NCI-H187 treated with DMSO at 0.1 percent for 48 hours (cell line): ENCODE data around the gene ARPC4.
"Not testable (repeated sequence)": the region's sequence is repeated elsewhere in the genome, so short reads cannot be mapped to it uniquely, and the experiment has no call there.

Experiments used
- DNase-seq: peaks from one replicate; lab custom pipeline; 2025; lab: John Stamatoyannopoulos, UW

The ARPC4 gene

DNA sequence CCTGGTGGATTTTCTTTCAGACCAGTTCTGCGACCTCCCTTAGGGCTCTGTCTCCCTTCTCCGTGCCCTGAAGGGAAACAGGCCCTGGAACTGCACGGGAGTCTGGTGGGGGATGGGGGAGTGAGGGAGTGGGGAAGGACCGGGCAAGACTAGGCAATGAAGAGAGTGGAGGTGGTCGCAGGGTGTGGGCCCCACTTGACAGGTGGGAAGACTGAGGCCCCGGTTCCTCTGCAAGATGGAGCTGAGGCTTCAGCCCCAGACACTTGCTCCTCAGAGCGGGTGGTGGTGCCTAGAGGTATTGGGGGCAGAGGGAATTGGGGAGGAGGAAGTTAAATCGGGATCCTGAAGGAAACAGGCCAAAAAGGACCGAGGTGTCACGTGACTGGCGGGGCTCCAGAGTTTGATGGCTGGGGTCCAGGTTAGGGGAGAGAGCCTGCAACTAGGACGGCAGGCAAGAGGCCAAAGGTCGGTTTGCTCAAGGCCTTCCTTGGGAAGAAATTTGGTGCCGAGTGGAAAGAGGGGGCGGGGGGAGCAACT, 22.5 kb upstream of the ARPC4 start:
- no peak for DNase-seq

DNA sequence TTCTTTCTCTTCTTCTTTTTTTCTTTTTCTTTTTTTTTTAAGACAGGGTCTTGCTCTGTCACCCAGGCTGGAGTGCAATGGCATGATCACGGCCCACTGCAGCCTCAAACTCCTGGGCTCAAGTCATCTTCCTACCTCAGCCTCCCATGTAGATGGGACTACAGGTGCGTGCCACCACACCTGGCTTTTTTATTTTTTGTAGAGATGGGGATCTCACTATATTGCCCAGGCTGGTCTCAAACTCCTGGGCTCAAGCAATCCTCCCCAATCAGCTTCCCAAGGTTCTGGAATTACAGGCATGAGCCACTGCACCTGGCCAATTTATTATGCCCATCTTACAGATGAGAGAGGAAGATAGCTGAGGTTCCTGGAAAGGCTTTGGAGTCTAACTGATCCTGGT, 21.9 kb upstream of the ARPC4 start:
- not testable (repeated sequence) for DNase-seq

DNA sequence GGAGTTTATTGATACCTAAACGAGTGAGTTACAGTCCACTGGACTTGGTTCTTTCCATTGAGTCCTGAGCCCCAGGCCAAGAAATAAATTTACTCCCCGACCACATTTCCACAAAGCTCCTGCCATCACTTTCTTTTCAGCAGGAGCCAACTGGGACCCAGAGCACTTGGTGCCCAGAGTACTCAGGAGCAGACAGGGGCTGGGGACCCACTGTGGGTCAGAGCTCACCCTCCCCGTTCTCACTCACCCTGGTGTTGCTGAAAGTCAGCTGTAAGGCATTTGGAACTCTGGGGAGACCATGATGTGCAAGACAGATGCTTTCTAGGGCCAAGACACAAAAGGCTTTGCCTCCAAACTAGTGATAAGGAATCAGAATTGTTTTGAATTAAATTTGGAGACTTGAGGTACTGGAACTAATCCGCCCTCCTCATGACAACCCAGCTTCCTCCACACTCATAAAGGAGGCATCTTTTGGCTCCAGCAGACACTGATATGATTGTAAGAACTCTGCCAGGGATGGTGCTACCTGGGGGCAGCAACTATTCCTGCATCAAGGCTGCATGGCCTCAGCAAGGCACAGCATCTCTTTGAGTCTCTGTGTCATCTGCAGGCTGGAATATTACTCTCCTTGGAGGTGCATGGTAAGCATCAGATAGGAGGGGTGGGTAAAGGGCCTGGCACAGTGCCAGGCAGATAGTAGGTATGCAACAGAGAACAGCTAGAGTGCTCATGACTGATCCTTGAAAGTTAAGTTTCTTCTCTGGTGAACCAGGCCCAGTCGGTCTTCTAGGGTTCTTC, 15.8 kb upstream of the ARPC4 start:
- DNase-seq, result no peak

DNA sequence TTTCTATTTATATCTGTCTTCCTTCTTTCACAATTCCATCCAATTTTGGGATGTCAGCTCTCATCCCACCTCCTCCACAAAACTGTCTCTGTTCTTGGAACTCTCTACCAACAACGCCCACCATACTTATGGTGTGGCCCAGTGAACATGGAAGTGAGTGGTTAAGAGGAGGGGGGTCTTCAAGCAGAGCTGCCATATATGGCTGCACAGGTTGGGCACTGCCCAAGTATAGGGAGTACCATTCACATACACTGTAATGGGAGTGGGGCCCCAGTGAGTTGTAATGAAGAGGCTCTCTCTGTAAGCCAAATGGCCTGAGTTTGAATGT, 15.2 kb upstream of the ARPC4 start:
- no peak for DNase-seq

DNA sequence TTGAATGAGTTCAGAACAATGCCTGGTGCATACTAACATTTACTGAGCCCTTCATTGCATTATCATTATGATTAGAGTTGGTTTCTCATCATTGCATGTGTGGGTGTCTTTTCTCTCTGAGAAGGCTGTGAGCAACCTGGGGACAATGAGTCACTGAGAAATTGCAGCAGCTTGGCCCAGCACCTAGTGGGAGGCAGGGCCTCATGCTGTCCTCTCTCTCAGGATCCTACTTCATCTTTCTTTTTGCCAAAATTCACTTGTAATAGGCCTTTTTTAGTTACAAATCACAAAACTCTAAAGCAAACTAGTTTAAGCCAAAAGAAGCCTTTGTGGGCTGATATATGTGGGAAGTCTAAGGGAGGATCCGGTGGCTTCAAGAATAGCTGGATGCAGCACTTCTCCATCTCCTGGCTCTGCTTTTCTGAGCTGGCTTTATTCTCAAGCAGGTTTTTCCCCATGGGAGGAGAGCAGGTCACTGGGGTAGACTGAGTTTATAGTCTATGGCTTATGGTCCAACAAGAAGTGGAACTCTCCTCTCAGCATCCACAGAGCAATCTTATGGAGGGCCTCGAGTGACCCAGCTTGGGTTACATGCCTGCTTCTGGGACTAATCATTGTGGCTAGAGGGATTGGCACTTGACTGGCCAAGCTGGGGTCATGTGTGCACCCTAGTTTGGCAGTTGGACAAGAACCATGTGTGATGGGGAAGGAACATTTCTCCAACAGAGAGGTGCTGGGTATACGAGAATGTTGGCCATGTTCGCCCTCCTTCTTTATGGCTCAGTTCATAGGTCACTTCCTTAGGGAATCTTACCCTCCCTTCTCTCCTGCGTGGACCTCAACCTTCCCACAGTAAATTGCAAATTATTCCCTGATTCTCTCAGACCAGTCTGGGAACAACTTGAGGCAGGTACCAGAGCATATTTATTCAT, 14.5 kb upstream of the ARPC4 start:
- no peak for DNase-seq

DNA sequence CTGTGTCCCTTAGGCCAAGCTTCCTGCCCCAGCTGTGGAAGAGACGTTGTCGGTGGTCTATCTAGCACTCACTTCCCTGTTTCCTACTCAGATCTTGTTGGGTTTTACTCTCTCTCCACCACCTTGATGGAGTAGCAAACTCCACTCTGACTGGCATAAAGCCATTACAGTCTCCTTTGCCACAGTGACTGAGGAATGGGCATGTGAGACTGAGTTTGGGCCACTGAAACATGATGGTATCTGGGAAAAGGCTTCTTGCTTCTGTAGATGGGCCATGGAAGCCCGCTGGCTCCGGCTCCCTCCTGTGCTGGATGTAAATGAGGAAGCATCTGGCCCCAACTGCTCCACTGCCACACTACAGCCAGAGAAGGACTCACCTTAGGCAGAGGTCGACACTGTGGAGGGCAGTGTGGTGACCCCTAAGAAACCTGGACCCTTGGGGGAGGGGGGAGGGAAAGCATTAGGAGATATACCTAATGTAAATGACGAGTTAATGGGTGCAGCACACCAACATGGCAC, 13.7 kb upstream of the ARPC4 start:
- no peak for DNase-seq

DNA sequence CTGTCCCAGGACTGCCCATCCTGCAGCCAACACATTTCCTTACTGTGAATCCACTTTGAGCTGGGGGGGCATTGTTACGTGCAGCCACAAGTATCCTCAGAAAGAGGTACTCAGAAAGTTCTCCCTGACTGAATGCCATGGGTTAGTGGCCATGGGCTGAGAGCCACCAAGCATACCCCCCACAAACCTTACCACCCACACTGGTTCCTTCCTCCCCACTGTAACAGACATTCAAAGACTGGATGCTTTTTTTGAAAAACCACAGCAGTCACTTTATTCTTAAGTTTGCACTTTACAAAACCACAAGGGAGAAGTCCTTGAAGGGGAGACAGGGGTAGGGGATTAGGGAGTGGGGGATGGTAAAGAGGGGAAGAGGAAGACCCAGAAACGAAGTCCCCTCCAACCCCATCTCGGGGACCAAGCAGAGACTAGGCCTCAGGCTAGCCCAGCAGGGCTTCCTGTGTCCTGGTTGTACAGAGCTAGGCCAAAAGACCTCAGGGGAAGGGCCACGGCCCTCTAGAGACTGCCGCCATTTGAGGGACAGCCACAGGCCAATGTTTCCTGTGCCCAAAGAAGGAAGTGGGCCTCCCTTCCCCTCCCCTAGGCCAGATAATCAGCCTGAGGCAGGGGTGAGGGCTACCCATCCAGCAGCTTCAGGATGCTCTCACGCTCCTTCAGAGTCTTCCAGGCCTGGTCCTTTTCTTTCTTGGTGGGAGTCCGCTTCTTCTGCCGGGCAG, 13.0 kb upstream of the ARPC4 start:
- DNase-seq, result no peak

DNA sequence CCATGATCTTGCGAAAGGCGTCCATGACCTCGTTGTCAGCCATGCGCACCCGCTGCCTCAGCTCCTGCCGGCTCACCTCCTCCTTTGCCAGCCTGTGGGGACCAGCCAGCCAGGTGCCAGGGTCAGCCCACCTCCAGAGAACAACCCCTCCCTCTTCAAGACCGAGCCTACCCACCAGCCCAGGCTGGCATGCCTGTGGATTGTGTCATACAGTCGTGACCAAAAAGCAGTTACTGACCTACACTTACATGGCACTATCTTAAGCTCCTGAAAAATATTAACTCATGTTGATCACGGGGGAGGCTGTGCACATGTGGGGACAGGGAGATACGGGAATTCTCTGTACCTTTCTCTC, 12.4 kb upstream of the ARPC4 start:
- DNase-seq, result no peak

DNA sequence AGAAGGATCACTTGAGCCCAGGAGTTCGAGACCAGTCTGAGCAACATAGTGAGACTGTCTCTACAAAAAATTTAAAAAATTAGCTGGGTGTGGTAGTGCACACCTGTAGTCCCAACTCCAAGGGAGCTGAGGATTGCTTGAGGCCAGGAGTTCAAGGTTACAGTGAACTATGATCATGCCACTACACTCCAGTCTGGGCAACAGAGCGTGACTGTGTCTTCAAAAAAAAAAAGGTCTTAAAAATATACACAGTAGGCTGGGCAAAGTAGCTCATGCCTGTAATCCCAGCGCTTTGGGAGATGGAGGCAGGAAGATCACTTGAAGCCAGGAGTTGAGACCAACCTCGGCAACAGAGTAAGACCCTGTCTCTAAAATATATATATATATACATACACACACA, 12.0 kb upstream of the ARPC4 start:
- DNase-seq, result no peak

DNA sequence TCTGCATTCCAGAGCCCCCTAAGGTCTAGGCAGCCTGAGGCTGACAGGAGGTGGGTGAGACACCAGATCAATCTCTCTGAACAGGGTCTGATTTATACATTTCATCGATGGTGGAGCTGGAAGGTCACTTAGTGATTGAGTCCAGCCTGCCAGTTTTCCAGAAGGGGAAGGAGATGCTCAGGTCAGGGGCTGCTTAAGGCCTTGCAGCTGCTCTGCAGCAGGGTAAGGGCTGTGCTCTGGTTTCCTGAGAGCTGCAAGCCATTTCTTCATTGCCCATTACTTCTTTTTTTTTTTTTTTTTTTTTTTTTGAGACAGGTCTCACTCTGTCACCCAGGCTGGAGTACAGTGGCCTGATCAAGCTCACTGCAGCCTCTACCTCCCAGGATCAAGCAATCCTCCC, 11.3 kb upstream of the ARPC4 start:
- no peak for DNase-seq

DNA sequence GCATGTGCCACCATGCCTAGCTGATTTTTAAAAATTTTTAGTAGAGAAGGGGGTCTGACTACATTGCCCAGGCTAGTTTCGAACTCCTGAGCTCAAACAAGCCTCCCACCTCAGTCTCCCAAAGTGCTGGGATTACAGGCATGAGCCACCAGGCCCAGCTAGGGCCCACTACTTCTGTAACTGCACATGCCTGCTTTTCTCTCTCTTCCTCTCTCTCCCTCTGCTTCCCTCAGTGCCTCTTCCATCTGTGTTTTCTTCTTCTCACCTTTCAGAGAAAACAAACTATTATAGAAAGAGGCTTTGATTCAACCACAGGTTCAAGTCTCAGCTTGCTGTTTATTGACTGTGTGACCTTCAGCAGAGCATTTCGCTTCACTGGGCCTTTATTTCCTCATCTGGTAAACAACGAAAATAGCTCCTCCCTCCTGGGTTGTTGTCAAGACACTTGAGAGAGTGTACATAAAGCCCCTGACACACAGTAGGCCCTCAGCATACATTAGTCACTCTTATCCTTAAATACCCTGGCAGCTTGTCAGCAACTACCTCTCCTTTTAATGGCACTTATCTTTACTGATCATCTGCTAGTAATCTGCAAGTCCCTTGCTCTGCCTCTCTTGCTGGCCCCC, 10.8 kb upstream of the ARPC4 start:
- no peak for DNase-seq

DNA sequence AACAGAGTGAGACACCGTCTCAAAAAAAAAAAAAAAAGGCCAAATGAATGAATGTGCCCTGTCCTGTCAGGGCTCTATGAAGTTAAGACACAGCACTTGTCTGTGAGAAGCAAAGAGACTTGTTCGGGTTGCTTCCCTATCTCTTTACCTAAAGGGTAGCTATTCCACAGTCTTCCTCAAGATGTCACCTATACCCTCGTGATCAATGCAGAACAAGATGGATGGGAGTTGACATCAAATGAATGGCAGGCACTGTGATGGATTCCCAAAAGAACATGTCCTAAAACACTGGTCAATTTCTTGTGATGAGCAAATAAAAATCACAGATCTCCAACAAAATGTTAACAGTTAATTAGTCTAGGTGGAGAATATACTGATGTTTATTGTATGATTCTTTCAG, 10.1 kb upstream of the ARPC4 start:
- DNase-seq, result no peak

DNA sequence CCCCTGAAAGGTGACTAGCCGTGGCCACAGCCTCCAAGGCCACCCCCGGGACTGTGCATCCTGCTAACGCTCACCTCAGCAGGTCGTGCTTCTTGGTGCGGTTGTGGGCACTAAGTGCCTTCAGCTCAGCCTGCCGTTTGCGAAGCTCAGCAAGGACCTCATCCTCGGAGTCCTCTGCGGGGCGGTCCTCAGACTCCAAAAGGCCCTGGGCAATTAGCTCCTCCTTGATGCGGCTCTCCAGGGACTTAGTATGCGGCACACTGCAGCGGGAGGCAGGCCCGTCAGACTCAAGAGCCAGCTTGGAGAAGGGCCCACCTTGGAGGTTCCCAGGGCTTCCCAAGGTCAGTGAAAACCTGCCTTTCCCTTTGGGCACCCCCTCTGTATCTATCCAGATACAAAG, 8.9 kb upstream of the ARPC4 start:
- no peak for DNase-seq

DNA sequence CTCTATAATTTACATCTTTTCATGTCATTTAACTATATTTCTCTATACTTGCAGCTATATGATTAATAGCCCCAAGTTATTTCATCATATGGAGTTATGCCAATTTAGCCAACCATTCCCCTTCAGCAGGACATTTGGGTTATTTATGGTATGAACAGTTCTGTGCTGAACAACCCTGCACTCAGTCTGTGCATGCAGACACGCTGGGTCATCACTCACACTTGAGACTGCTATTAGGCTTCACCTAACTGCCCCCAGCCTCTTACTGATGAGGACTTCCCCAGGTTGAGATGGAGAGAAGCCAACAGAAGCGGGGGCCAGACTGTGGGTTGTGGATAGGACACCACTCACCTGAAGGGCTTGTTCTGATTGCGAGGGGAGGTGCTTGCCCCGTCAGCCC, 7.9 kb upstream of the ARPC4 start:
- no peak for DNase-seq

DNA sequence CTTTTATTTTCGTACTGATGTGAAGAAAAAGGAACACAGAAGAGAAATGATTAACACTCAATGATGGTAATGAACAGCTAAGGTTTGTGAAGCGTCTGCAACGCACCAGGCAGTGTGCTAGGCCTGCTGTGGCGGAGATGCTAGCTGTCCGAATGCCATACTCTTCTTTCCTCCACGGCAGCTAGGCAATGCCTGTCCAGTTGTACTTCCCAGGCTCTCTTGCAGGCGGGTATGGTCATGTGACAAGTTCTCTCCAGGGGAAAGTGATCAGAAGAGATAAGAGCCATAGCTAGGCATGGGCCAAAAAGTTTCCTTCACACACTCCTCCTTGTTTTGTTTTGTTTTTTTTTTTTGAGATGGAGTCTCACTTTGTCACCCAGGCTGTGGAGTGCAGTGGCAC, 7.3 kb upstream of the ARPC4 start:
- DNase-seq, result no peak

DNA sequence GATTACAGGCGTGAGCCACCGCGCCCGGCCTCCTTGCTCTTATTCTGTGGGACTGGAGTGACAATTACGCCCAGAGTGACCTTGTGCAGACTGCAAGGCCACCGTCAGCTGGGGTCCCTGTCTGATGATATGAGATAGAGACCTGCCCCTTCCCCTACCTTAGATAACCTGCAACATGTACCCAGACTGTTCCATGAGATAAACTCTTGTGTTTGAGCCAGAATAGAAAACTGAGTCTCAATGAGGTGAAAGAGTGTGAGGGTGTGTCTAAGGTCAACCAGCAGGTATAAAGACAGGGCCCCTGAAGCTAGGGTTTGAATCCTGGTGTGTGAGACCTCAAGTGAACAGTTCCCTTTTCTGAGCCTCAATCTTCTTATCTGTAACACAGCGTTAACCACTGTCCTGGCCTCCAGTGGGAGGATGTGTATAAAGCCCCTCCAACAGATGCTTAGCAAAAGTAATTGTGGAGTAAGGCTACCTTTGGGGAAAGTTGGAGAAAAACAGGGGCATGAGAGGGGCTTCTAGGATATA, 6.6 kb upstream of the ARPC4 start:
- DNase-seq, result no peak

DNA sequence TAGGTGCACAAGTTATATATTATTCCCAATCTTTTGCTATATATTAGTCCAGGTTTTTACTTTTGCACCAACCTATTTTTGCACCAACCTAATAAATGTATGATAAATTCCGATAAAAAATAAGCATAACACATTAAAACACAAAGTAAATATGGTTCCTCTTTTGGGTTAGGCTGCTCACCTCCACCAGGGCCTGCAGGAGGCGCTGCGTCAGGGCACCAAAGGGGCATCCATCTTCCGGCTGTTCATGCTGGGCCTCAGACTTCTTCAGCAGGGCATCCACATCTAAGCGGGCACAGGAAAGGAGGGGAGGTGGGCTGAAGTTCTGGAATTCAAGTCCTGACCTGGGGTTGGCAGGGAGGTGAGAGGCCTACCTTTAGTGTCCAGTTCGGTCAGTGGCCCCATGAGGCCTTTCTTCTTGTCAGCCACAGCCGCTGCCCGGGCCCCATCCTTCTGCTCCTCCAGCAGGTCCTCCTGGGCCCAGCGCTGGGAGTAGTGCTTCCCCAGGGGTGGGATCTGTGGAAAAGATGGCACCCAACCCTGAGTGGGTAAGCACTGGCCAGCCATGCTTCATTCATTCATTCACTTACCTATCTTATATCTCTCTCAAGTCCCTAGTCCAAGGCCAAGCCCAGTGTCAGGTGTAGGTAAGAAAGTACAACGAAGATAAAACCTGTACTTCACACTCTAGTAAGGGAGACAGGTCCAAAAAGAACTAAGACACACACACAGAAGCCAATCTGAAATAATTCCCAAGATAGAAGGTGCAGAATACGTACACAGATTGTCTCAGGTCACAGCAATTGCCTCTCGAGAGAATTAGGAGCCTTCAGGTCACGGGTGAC, 5.8 kb upstream of the ARPC4 start:
- DNase-seq, result no peak

DNA sequence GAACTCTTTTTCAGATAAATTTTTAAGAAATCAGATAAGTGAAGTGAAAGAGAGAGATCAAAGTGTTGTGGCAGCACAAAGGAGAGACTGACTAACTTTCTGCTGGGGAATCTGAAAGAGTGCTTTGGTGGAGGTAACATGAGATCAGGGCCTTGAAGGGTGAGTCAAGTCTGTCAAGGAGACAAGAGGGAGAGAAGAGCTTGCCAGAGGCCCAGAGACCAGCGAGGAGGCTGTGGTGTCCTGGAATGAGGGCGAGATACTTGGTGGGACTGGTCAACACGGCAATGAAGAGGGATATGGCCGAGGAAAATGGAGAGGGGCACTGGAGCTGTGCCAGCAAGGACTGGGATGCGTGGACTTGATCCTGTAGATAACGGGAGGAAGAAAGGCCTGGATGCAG, 5.2 kb upstream of the ARPC4 start:
- DNase-seq, result no peak

DNA sequence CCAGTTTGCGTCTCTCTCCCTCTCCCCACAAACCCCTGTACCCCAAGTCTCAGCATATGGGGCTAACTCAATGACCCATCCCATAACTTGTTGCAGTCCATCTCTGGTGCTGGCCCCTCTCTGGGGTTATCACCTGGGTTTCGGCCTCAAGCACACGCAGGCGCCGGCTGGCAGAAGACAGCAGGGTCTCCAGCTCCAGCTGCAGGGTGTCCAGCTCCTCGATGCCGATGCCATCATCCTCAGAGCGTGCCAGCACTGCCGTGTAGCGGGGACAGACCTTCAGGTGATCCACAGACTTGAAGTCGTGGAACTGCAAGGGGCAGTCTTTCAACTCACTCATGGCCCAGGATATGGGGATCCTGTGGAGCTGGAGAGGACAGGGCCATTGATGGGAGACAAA, 1.8 kb upstream of the ARPC4 start:
- no peak for DNase-seq

DNA sequence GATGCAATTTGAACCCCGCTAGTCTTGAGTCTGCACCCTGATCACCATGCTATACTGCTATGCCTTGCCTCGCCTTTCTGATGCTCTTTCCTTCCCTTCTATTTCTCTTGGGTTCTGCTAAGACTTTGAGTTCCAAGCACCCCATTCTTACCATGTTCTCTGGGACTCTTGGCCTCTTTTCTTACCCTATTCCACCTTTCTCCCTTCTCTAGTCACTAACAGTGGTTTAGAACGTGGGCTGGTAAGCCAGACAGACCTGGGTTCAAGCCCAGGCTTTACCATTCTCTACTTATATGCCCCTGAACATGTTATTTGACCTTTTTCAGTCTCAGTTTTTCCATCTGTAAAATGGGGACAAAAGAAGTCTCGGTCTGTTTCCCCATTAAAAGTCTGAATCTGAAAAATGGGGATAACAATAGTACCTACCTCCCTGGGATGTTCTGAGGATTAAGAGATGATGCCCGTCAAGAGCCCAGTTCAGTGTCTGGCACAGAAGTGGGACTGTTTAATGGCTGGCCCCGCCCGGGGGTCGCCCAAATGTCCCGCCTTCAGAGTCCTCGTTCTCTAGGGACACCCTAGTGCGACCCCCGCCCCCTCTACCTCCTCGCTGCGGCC, 985 bp upstream of the ARPC4 start:
- no peak for DNase-seq
